Measurements from ENCODE around the gene CCNQ.

CCNQ gene

GRCh38 chrX:153640045-153640686, 41.2 kb upstream of the CCNQ start:
- no peak overlapping the region for H3K4me3 Mint-ChIP-seq
- no peaks in the 10 kb centered on the region for H3K9me3 Mint-ChIP-seq
- H3K27me3 Mint-ChIP-seq (ENCODE audit: low read depth) = peaks cover 23% of the 10 kb centered on the region
- peaks cover 5% of the 10 kb centered on the region for H3K4me1 Mint-ChIP-seq (ENCODE audit: low read depth)
- H3K36me3 Mint-ChIP-seq (ENCODE audit: low read depth) = no peaks in the 10 kb centered on the region
- no peak overlapping the region for H3K27ac Mint-ChIP-seq

- H3K27me3 Mint-ChIP-seq (ENCODE audit: low read depth) = peaks cover 17% of the 10 kb centered on the region
- peaks cover 5% of the 10 kb centered on the region for H3K4me1 Mint-ChIP-seq (ENCODE audit: low read depth)
- H3K9me3 Mint-ChIP-seq = no peaks in the 10 kb centered on the region
- H3K36me3 Mint-ChIP-seq (ENCODE audit: low read depth) = no peaks in the 10 kb centered on the region
- H3K27ac Mint-ChIP-seq = no peak overlapping the region
- no peak overlapping the region for H3K4me3 Mint-ChIP-seq
Observed at GRCh38 chrX:153639177-153640044, 40.5 kb upstream of the CCNQ start.

GRCh38 chrX:153638436-153639176, 39.7 kb upstream of the CCNQ start:
- Mint-ChIP-seq H3K4me3 (no peak overlapping the region), H3K27ac (no peak overlapping the region), H3K9me3 (no peaks in the 10 kb centered on the region), H3K36me3 (ENCODE audit: low read depth) (no peaks in the 10 kb centered on the region), H3K27me3 (ENCODE audit: low read depth) (peaks cover 17% of the 10 kb centered on the region), H3K4me1 (ENCODE audit: low read depth) (peaks cover 5% of the 10 kb centered on the region)

- H3K27ac Mint-ChIP-seq = no peak overlapping the region
Observed at GRCh38 chrX:153638041-153638371, 39.1 kb upstream of the CCNQ start.

GRCh38 chrX:153637121-153638040, 38.4 kb upstream of the CCNQ start:
- Mint-ChIP-seq H3K9me3 (no peaks in the 10 kb centered on the region), H3K4me1 (ENCODE audit: low read depth) (peaks cover 3% of the 10 kb centered on the region), H3K27ac (no peak overlapping the region), H3K4me3 (no peak overlapping the region), H3K36me3 (ENCODE audit: low read depth) (no peaks in the 10 kb centered on the region), H3K27me3 (ENCODE audit: low read depth) (peaks cover 10% of the 10 kb centered on the region)

More at GRCh38 chrX:153638041-153638371, 39.1 kb upstream of the CCNQ start:
- Mint-ChIP-seq H3K9me3 (no peaks in the 10 kb centered on the region), H3K27me3 (ENCODE audit: low read depth) (peaks cover 15% of the 10 kb centered on the region), H3K4me1 (ENCODE audit: low read depth) (peaks cover 5% of the 10 kb centered on the region), H3K4me3 (no peak overlapping the region), H3K36me3 (ENCODE audit: low read depth) (no peaks in the 10 kb centered on the region)

GRCh38 chrX:153636716-153637115, 37.8 kb upstream of the CCNQ start:
- no peak overlapping the region for H3K4me3 Mint-ChIP-seq
- peaks cover 3% of the 10 kb centered on the region for H3K4me1 Mint-ChIP-seq (ENCODE audit: low read depth)
- H3K36me3 Mint-ChIP-seq (ENCODE audit: low read depth) = no peaks in the 10 kb centered on the region
- H3K27me3 Mint-ChIP-seq (ENCODE audit: low read depth) = peaks cover 8% of the 10 kb centered on the region
- no peak overlapping the region for H3K27ac Mint-ChIP-seq
- no peaks in the 10 kb centered on the region for H3K9me3 Mint-ChIP-seq

GRCh38 chrX:153635788-153636668, 37.1 kb upstream of the CCNQ start:
- peaks cover 3% of the 10 kb centered on the region for H3K27me3 Mint-ChIP-seq (ENCODE audit: low read depth)
- H3K27ac Mint-ChIP-seq = no peak overlapping the region
- H3K4me3 Mint-ChIP-seq = no peak overlapping the region
- no peaks in the 10 kb centered on the region for H3K4me1 Mint-ChIP-seq (ENCODE audit: low read depth)
- no peaks in the 10 kb centered on the region for H3K9me3 Mint-ChIP-seq
- H3K36me3 Mint-ChIP-seq (ENCODE audit: low read depth) = no peaks in the 10 kb centered on the region

GRCh38 chrX:153635388-153635787, 36.4 kb upstream of the CCNQ start:
- Mint-ChIP-seq H3K9me3 (no peaks in the 10 kb centered on the region), H3K27me3 (ENCODE audit: low read depth) (no peaks in the 10 kb centered on the region), H3K36me3 (ENCODE audit: low read depth) (no peaks in the 10 kb centered on the region), H3K4me3 (no peak overlapping the region), H3K27ac (no peak overlapping the region), H3K4me1 (ENCODE audit: low read depth) (no peaks in the 10 kb centered on the region)

GRCh38 chrX:153634832-153635231, 35.9 kb upstream of the CCNQ start:
- Mint-ChIP-seq H3K36me3 (ENCODE audit: low read depth) (no peaks in the 10 kb centered on the region), H3K9me3 (no peaks in the 10 kb centered on the region), H3K4me1 (ENCODE audit: low read depth) (no peaks in the 10 kb centered on the region), H3K27ac (no peak overlapping the region), H3K4me3 (no peak overlapping the region), H3K27me3 (ENCODE audit: low read depth) (no peaks in the 10 kb centered on the region)

- Mint-ChIP-seq H3K4me3 (no peak overlapping the region), H3K9me3 (no peaks in the 10 kb centered on the region), H3K27me3 (ENCODE audit: low read depth) (no peaks in the 10 kb centered on the region), H3K27ac (no peak overlapping the region), H3K36me3 (ENCODE audit: low read depth) (no peaks in the 10 kb centered on the region), H3K4me1 (ENCODE audit: low read depth) (no peaks in the 10 kb centered on the region)
Observed at GRCh38 chrX:153634236-153634635, 35.3 kb upstream of the CCNQ start.

GRCh38 chrX:153633607-153634180, 34.8 kb upstream of the CCNQ start:
- Mint-ChIP-seq H3K9me3 (no peaks in the 10 kb centered on the region), H3K27ac (no peak overlapping the region), H3K4me1 (ENCODE audit: low read depth) (no peaks in the 10 kb centered on the region), H3K36me3 (ENCODE audit: low read depth) (no peaks in the 10 kb centered on the region), H3K27me3 (ENCODE audit: low read depth) (no peaks in the 10 kb centered on the region), H3K4me3 (no peak overlapping the region)

GRCh38 chrX:153633048-153633447, 34.1 kb upstream of the CCNQ start:
- H3K36me3 Mint-ChIP-seq (ENCODE audit: low read depth) = no peaks in the 10 kb centered on the region
- no peaks in the 10 kb centered on the region for H3K4me1 Mint-ChIP-seq (ENCODE audit: low read depth)
- H3K27ac Mint-ChIP-seq = no peak overlapping the region
- H3K27me3 Mint-ChIP-seq (ENCODE audit: low read depth) = no peaks in the 10 kb centered on the region
- H3K4me3 Mint-ChIP-seq = no peak overlapping the region
- H3K9me3 Mint-ChIP-seq = no peaks in the 10 kb centered on the region

- no peaks in the 10 kb centered on the region for H3K27me3 Mint-ChIP-seq (ENCODE audit: low read depth)
- no peaks in the 10 kb centered on the region for H3K36me3 Mint-ChIP-seq (ENCODE audit: low read depth)
- H3K9me3 Mint-ChIP-seq = no peaks in the 10 kb centered on the region
- no peak overlapping the region for H3K27ac Mint-ChIP-seq
- H3K4me1 Mint-ChIP-seq (ENCODE audit: low read depth) = no peaks in the 10 kb centered on the region
- H3K4me3 Mint-ChIP-seq = no peak overlapping the region
Observed at GRCh38 chrX:153632595-153632946, 33.6 kb upstream of the CCNQ start.
